GM12878 (cell line): ENCODE data around the gene IER2. TPM values are rescaled to one million over a fixed set of nuclear protein-coding genes. Genes with fewer than 3 reads are reported as not detected.

Source experiments
- ATAC-seq: fragments of 200-7000 bp; cut with Tn5 transposase; 3 replicates; pipeline ENCODE4 v1.9.1; 2020; ENCODE audit warnings: mild to moderate bottlenecking, moderate library complexity
- BruUV-seq: library from RNA; stranded (reverse); fragments of 400-500 nt; replicated peaks from 2 replicates; lab custom pipeline; 2021; lab: Mats Ljungman, UMichigan
- CTCF ChIA-PET: fragments of 300-600 bp; sonication (Branson Sonifier 250); formaldehyde crosslinking; extraction: SDS; loops from one replicate; lab custom pipeline; 2021; ENCODE audit warnings: inconsistent platforms; lab: Yijun Ruan, JAX
- POLR2A ChIA-PET: fragments of 350-600 bp; formaldehyde crosslinking; extraction: SDS; loops from one replicate; lab custom pipeline; 2021; ENCODE audit warnings: inconsistent platforms; lab: Charles Lee
- RAD21 ChIA-PET: fragments of 300-600 bp; sonication (Branson Sonifier 250); formaldehyde crosslinking; loops from one replicate; lab custom pipeline; 2023; ENCODE audit warnings: antibody characterized with exemption; ENCODE audit not compliant: unreplicated experiment; lab: Charles Lee
- SMC1A ChIA-PET: fragments of 300-600 bp; sonication (Branson Sonifier 250); formaldehyde crosslinking; loops from one replicate; lab custom pipeline; 2023; ENCODE audit not compliant: unreplicated experiment, uncharacterized antibody; lab: Charles Lee
- DNase-seq: peaks from one replicate; pipeline ENCODE4 v3.0.0-alpha.2; 2011; ENCODE audit warnings: low read depth, low spot score
- FAIRE-seq: peaks from 3 replicates; lab custom pipeline; 2011; peaks lifted over from hg19 to GRCh38; lab: Jason Lieb, UNC
- H2AFZ ChIP-seq: 2 replicates; pipeline ENCODE4 v1.6.0; 2011; ENCODE audit warnings: low read depth, low read length, control low read depth; ENCODE audit not compliant: control insufficient read depth
- H3K27ac ChIP-seq: 2 replicates; pipeline ENCODE4 v1.5.1; 2011; ENCODE audit warnings: control low read depth; ENCODE audit not compliant: control insufficient read depth, insufficient read depth
- H3K27me3 ChIP-seq, 2 experiments: replicated peaks in 1 of 2; 2 replicates each; pipeline versions ENCODE4 v1.6.0 to v1.6.1; 2011; ENCODE audit warnings: low read length in 1 of 2; ENCODE audit not compliant: control insufficient read depth in 2 of 2, insufficient read depth in 2 of 2
- H3K36me3 ChIP-seq, 2 experiments: 2 replicates each; pipeline ENCODE4 v1.5.1; 2011; ENCODE audit warnings: low read length in 1 of 2; ENCODE audit not compliant: control insufficient read depth in 2 of 2, insufficient read depth in 2 of 2
- H3K4me1 ChIP-seq: 2 replicates; pipeline ENCODE4 v1.6.1; 2011; ENCODE audit warnings: mild to moderate bottlenecking, low read length, moderate library complexity, mixed read lengths; ENCODE audit not compliant: control insufficient read depth, insufficient read depth
- H3K4me2 ChIP-seq: 2 replicates; pipeline ENCODE4 v1.6.0; 2011; ENCODE audit warnings: control low read depth; ENCODE audit not compliant: control insufficient read depth, insufficient read depth
- H3K4me3 ChIP-seq: fragments of 200-600 bp; sonication (generic); 2 replicates; pipeline ENCODE4 v1.5.1; 2016
- H3K79me2 ChIP-seq: 2 replicates; pipeline ENCODE4 v1.6.0; 2011; ENCODE audit warnings: low read length; ENCODE audit not compliant: control insufficient read depth, insufficient read depth
- H3K9ac ChIP-seq: 2 replicates; pipeline ENCODE4 v1.8.0; 2011; ENCODE audit warnings: low read length, control low read depth, mixed read lengths; ENCODE audit not compliant: control insufficient read depth, insufficient read depth
- H3K9me3 ChIP-seq: replicated peaks from 3 replicates; pipeline ENCODE4 v1.5.1; 2011; ENCODE audit warnings: mild to moderate bottlenecking, low read length; ENCODE audit not compliant: control insufficient read depth, insufficient read depth
- H4K20me1 ChIP-seq: 2 replicates; pipeline ENCODE4 v1.6.0; 2011; ENCODE audit not compliant: control insufficient read depth, insufficient read depth
- ATF7 ChIP-seq: fragments of 450-650 bp; IDR thresholded peaks from 2 replicates; pipeline ENCODE4 v1.6.1; 2016; ENCODE audit warnings: low read depth, mild to moderate bottlenecking
- BACH1 ChIP-seq: fragments of 450-650 bp; IDR thresholded peaks from 2 replicates; pipeline ENCODE4 v1.6.1; 2017; ENCODE audit warnings: mild to moderate bottlenecking, borderline replicate concordance
- IRF4 ChIP-seq: IDR thresholded peaks from 2 replicates; pipeline ENCODE4 v1.6.1; 2011; ENCODE audit warnings: low read depth, low read length
- SMC3 ChIP-seq: IDR thresholded peaks from 2 replicates; pipeline ENCODE4 v1.6.1; 2011; ENCODE audit warnings: low read length, improper control_type of control experiment, borderline replicate concordance
- ZNF207 ChIP-seq: fragments of 450-650 bp; IDR thresholded peaks from 2 replicates; pipeline ENCODE4 v1.6.1; 2014; ENCODE audit warnings: antibody characterized with exemption, mild to moderate bottlenecking, borderline replicate concordance
- WGBS: methylation state at CpG from one replicate; pipeline ENCODE4 v1.1.6; 2016; ENCODE audit warnings: low lambda C conversion rate; ENCODE audit not compliant: insufficient replicate concordance, insufficient coverage; ENCODE audit errors: missing lambda C conversion rate; 5-methylcytosine and 5-hydroxymethylcytosine counted together
- in situ Hi-C: fragments of 300-500 bp; cut with MboI; formaldehyde crosslinking; loops from 9 replicates; pipeline ENCODE4 v1.14.3; 2018; ENCODE audit warnings: mixed read lengths
- intact Hi-C: fragments of 100-400 bp; cut with micrococcal nuclease; formaldehyde crosslinking; loops from one replicate; pipeline ENCODE4 v1.14.2; 2022; ENCODE audit not compliant: unreplicated experiment
- polyA plus RNA-seq, 11 experiments: library from polyadenylated mRNA; depleted of rRNA in 4 of 11; unstranded in 6 of 11; stranded (reverse) in 5 of 11; fragments of >200 nt; fragmentation: Nextera tagmentation in 4 of 11; fragmentation: Illumina TruSeq in 1 of 11; extraction: Ambion mirVana in 4 of 11; extraction: Trizol in 1 of 11; gene quantifications; 1 replicate in 1 of 11; 2 replicates in 10 of 11; pipeline versions ENCODE4 v1.2.1 to v1.2.3, GENCODE V29; 2011 to 2016; ENCODE audit warnings: inconsistent platforms in 2 of 11, missing spikeins in 2 of 11, low read depth in 1 of 11
- total RNA-seq, 4 experiments: library from RNA; depleted of rRNA in 3 of 4; stranded (reverse); fragments of >200 nt in 3 of 4; fragmentation: Illumina TruSeq in 1 of 4; extraction: Trizol in 1 of 4; gene quantifications; 2 replicates each; pipeline versions ENCODE4 v1.2.1 to v1.2.3, GENCODE V29; 2013 to 2021
- TF ChIP-seq, protein P1 (sequence below): fragments of 450-650 bp; formaldehyde crosslinking; IDR thresholded peaks from 2 replicates; pipeline ENCODE4 v1.4.0; 2022; ENCODE audit warnings: mild to moderate bottlenecking, moderate library complexity

The IER2 gene
- total and polyA plus RNA-seq, 10 of the 15 experiments (the other 5 are each of a cell fraction or from before 2014, with no cell fraction given): 2.8 to 94.5 (median 24.9) TPM

DNA sequence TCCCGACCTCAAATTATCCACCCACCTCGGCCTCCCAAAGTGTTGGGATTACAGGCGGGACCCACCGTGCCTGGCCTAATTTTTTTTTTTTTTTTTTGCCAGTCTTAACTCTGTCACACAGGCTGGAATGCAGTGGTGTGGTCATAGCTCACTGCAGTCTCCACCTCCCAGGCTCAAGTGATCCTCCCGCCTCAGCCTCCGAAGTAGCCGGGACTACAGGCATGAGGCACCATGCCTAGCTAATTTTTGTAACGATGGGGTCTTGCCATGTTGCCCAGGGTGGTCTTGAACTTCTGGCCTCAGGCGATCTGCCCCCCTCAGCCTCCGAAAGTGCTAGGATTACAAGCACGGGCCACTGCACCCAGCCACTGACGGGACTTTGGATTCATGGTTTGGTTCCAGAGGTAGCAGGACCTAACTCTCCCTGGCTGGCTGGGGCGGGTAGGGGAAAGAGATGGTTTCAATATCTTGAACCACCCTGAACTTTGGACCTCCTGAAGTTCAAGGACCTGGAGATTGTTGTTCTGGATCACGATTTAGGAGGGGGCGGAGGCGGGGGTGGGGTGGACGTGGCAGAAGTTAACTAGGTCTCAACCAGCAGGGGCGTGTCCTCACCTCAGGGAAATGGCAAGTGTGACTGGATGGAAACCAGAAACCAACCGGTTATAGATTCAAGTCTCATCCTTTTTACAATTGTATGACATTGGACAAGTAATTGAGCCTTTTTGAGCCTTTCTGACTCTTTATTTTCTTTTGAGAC is 40.8 kb downstream of the IER2 start:
- H3K4me2 ChIP-seq: no peak overlapping the region

More for the DNA sequence above, 40.8 kb downstream of the IER2 start:
- RAD21 ChIA-PET: interaction anchor here (0.7 to 1.0 kb wide), 2 partner anchors 71 to 1158 kb away, joined by 3 read pairs; no protein-coding TSS in a partner anchor
- no peak overlapping the region for H3K9ac ChIP-seq
- no peak for FAIRE-seq
- H3K27ac ChIP-seq: no peak overlapping the region
- CTCF ChIA-PET: interaction anchor here (0.9 to 7.5 kb wide), 3 partner anchors 9 to 97 kb away, joined by 3 to 118 read pairs (median 4); no protein-coding TSS in a partner anchor
- in situ Hi-C loops: no loop called here
- TF ChIP-seq BACH1: no peak
- no peak for TF ChIP-seq ATF7
- TF ChIP-seq SMC3: no peak
- TF ChIP-seq IRF4: no peak
- no peak for TF ChIP-seq ZNF207
- TF ChIP-seq, protein P1, sequence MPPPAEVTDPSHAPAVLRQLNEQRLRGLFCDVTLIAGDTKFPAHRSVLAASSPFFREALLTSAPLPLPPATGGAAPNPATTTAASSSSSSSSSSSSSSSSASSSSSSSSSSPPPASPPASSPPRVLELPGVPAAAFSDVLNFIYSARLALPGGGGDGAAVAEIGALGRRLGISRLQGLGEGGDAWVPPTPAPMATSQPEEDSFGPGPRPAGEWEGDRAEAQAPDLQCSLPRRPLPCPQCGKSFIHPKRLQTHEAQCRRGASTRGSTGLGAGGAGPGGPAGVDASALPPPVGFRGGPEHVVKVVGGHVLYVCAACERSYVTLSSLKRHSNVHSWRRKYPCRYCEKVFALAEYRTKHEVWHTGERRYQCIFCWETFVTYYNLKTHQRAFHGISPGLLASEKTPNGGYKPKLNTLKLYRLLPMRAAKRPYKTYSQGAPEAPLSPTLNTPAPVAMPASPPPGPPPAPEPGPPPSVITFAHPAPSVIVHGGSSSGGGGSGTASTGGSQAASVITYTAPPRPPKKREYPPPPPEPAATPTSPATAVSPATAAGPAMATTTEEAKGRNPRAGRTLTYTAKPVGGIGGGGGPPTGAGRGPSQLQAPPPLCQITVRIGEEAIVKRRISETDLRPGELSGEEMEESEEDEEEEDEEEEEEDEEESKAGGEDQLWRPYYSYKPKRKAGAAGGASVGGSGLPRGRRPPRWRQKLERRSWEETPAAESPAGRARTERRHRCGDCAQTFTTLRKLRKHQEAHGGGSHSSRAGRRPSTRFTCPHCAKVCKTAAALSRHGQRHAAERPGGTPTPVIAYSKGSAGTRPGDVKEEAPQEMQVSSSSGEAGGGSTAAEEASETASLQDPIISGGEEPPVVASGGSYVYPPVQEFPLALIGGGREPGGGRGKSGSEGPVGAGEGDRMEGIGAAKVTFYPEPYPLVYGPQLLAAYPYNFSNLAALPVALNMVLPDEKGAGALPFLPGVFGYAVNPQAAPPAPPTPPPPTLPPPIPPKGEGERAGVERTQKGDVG (CRISPR knock-in tag): no peak
- TF ChIP-seq, all 136 proteins: peak for 0
- ATAC-seq (no peak), DNase-seq (no peak)
- Histone ChIP-seq H2AFZ (no peak overlapping the region), H3K27me3 (no peaks in the 10 kb centered on the region), H4K20me1 (no peaks in the 10 kb centered on the region), H3K79me2 (no peaks in the 10 kb centered on the region), H3K36me3 (no peaks in the 10 kb centered on the region), H3K9me3 (no peaks in the 10 kb centered on the region), H3K4me3 (no peak overlapping the region), H3K4me1 (peaks cover 12% of the 10 kb centered on the region)
- ChIA-PET SMC1A (no interaction called here), POLR2A (interaction anchor here (0.9 kb wide), 1 partner anchor 9 kb away, joined by 7 read pairs; no protein-coding TSS in a partner anchor)
- BruUV-seq: no TSS peak
- intact Hi-C loops: loop anchor here (5.0 kb wide), 1 partner anchor 34 kb away; no protein-coding TSS in a partner anchor
- WGBS: 75% methylated on average over 19 of the region's 19 CpGs
